OCI-LY7 (cell line): ENCODE results near the gene C10orf143.

Experiments
- CTCF ChIP-seq: fragments of 200-600 bp; sonication (generic); conservative IDR thresholded peaks from 2 replicates; pipeline ENCODE4 v1.5.1; 2014; ENCODE audit warnings: mild to moderate bottlenecking, antibody characterized with exemption, low read length, moderate library complexity, mixed read lengths
- EZH2phosphoT487 ChIP-seq: fragments of 200-600 bp; sonication (generic); IDR thresholded peaks from 2 replicates; pipeline ENCODE4 v1.6.1; 2018; ENCODE audit warnings: low read depth, borderline replicate concordance, mild to moderate bottlenecking, mixed run types, antibody characterized with exemption, low read length, moderate library complexity, mixed read lengths

- no peak for TF ChIP-seq CTCF
- no peak for TF ChIP-seq EZH2phosphoT487
Measured at GRCh38 chr10:130048081-130048480, 62.5 kb downstream of the C10orf143 start.
